HG03469 (cell line): ENCODE measurements around the gene WDFY3.

Experiments used
- ATAC-seq: cut with Tn5 transposase; IDR thresholded peaks from one replicate; pipeline ENCODE4 v1.9.1; 2021; ENCODE audit warnings: mild to moderate bottlenecking, moderate library complexity, moderate number of reproducible peaks; ENCODE audit not compliant: unreplicated experiment

WDFY3 gene

GRCh38 chr4:84952004-84952403, 14.5 kb downstream of the WDFY3 start:
- ATAC-seq, result no peak

GRCh38 chr4:84948056-84948455, 18.4 kb downstream of the WDFY3 start:
- ATAC-seq, result no peak

- ATAC-seq, result no peak
Measured at GRCh38 chr4:84944947-84945346, 21.5 kb downstream of the WDFY3 start.

- ATAC-seq, result no peak
Measured at GRCh38 chr4:84940960-84941359, 25.5 kb downstream of the WDFY3 start.

- no peak for ATAC-seq
Measured at GRCh38 chr4:84939113-84939512, 27.4 kb downstream of the WDFY3 start.

GRCh38 chr4:84938316-84938715, 28.2 kb downstream of the WDFY3 start:
- ATAC-seq, result no peak

GRCh38 chr4:84937381-84937977, 29.0 kb downstream of the WDFY3 start:
- no peak for ATAC-seq

- no peak for ATAC-seq
Measured at GRCh38 chr4:84936123-84936522, 30.4 kb downstream of the WDFY3 start.

- no peak for ATAC-seq
Measured at GRCh38 chr4:84932462-84932861, 34.0 kb downstream of the WDFY3 start.

- ATAC-seq, result no peak
Measured at GRCh38 chr4:84931961-84932360, 34.5 kb downstream of the WDFY3 start.

- no peak for ATAC-seq
Measured at GRCh38 chr4:84931274-84931673, 35.2 kb downstream of the WDFY3 start.

- ATAC-seq, result no peak
Measured at GRCh38 chr4:84928089-84928488, 38.4 kb downstream of the WDFY3 start.

GRCh38 chr4:84927428-84927827, 39.1 kb downstream of the WDFY3 start:
- ATAC-seq, result no peak

- ATAC-seq, result no peak
Measured at GRCh38 chr4:84925558-84925957, 40.9 kb downstream of the WDFY3 start.

GRCh38 chr4:84924434-84924833, 42.1 kb downstream of the WDFY3 start:
- no peak for ATAC-seq

- ATAC-seq, result no peak
Measured at GRCh38 chr4:84920617-84921016, 45.9 kb downstream of the WDFY3 start.

- ATAC-seq, result no peak
Measured at GRCh38 chr4:84917869-84918600, 48.5 kb downstream of the WDFY3 start.

GRCh38 chr4:84917086-84917821, 49.2 kb downstream of the WDFY3 start:
- ATAC-seq, result no peak

GRCh38 chr4:84916227-84916626, 50.3 kb downstream of the WDFY3 start:
- no peak for ATAC-seq

GRCh38 chr4:84915396-84915780, 51.1 kb downstream of the WDFY3 start:
- ATAC-seq, result no peak

GRCh38 chr4:84914686-84915395, 51.6 kb downstream of the WDFY3 start:
- ATAC-seq, result no peak
